ENCODE measurements around the gene GIPC2. TPM values are rescaled to one million over a fixed set of nuclear protein-coding genes. Genes with fewer than 3 reads are reported as not detected.

GIPC2 gene
- total and polyA plus RNA-seq, 9 of the 15 experiments (the other 6 are each of a cell fraction or from before 2014, with no cell fraction given): 0.01 to 0.05 (median 0.04) TPM; not detected in 3

DNA sequence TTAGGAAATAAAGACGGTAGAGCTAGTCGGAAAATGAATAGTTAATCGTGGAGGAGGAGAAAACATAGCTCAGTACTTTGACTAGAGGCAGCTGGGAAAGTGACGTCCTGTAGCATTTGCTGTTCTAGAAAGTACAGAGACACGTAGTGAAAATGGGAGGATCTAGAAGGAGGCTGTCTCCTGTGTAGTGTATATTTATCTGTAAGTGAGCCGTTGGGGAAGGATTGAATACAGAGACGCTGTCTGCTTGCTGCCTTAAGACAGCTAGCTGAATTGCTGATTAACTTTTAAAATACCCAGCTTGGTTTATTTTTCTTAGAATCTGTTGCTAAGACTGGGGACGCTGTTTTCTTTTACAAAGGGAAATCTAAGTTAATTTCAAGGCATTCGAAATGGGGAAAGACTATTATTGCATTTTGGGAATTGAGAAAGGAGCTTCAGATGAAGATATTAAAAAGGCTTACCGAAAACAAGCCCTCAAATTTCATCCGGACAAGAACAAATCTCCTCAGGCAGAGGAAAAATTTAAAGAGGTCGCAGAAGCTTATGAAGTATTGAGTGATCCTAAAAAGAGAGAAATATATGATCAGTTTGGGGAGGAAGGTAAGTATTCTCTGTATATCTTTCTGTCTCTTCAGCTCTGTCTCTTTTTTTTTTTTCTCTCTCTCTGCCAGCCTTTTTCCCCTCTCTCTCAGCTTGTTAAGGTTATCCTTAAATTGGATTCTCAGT, 40.9 kb upstream of the GIPC2 start, which contains the start of gene DNAJB4 (continued):
- TF ChIP-seq DLX4 (CRISPR knock-in tag; IDR thresholded peaks at IDR 0.05) (no peak), NR3C1 (CRISPR knock-in tag; IDR thresholded peaks at IDR 0.05) (no peak)

- peaks cover 77% of the 10 kb centered on the region for H3K79me2 ChIP-seq (ENCODE audit: control insufficient read depth, insufficient read depth, low read length)
- no peak for FAIRE-seq
- ChIA-PET POLR2A (interaction anchor here (0.9 to 10.5 kb wide), 18 partner anchors 9 to 193 kb away, joined by 3 to 199 read pairs (median 15); partner anchors contain the start of gene FUBP1), CTCF (ENCODE audit: low intra/inter-chr PET ratio) (interaction anchor here (0.6 to 0.9 kb wide), 2 partner anchors 14 to 25 kb away, joined by 3 read pairs; no protein-coding TSS in a partner anchor)
- H2AFZ ChIP-seq (ENCODE audit: low read depth, low read length): no peak overlapping the region
- no peak for DNase-seq (ENCODE audit: extremely low read depth in 1 of 4, low spot score in 3 of 4)
- H3K4me1 ChIP-seq (replicated peaks in 1 of 2; ENCODE audit: control insufficient read depth in 2 of 2, insufficient read depth in 2 of 2, low read length in 2 of 2): peaks cover 0 to 7% of the 10 kb centered on the region in 2 experiments; a peak in 3 of 5 replicates
- BruUV-seq (replicated peaks): no TSS peak
- peak overlapping the region; percentile 79; the same call in 1 of the 2 replicates for H3K4me2 ChIP-seq (ENCODE audit: insufficient read depth, low read length)
- WGBS (ENCODE audit: insufficient coverage, low coverage, missing lambda C conversion rate): 0% methylated on average over 1 of the region's 1 CpG
- no peaks in the 10 kb centered on the region for H3K9me1 ChIP-seq (ENCODE audit: control insufficient read depth, insufficient read depth, low read length)
- peak overlapping the region; percentile 49 for H3K4me3 ChIP-seq
- intact Hi-C loops (cut with micrococcal nuclease) (loop anchor here (2.0 to 5.0 kb wide), 3 partner anchors 109 to 325 kb away; partner anchors contain the start of gene USP33), in situ Hi-C loops (cut with MboI) (loop anchor here (10.0 kb wide), 1 partner anchor 109 kb away; no protein-coding TSS in a partner anchor)
- peak overlapping the region; percentile 96 for H3K27ac ChIP-seq (ENCODE audit: extremely low read depth, low read depth, low read length)
- H3K9ac ChIP-seq (ENCODE audit: insufficient read depth in 1 of 2, low read depth in 2 of 2, low read length in 2 of 2): peak overlapping the region in 1 of 2 experiments; percentile 88; a peak in 3 of 4 replicates
- no peak for ATAC-seq
- TF ChIP-seq TBP (optimal IDR thresholded peaks at IDR 0.05; ENCODE audit: low read depth, low read length) (no peak), ZNF140 (CRISPR knock-in tag; IDR thresholded peaks at IDR 0.05) (no peak), CBFB (CRISPR knock-in tag; IDR thresholded peaks at IDR 0.05) (no peak), RBFOX2 (IDR thresholded peaks at IDR 0.05; ENCODE audit: low read depth, low read length) (peak; percentile 56), TRIM24 (IDR thresholded peaks at IDR 0.05) (no peak)
- no peaks in the 10 kb centered on the region for H3K9me3 ChIP-seq (replicated peaks; ENCODE audit: control insufficient read depth, insufficient read depth, low read depth, low read length)
- H3K27me3 ChIP-seq (ENCODE audit: control insufficient read depth in 2 of 2, insufficient read depth in 2 of 2, low read length in 2 of 2): no peaks in the 10 kb centered on the region
- peaks cover 3% of the 10 kb centered on the region; the same call in 1 of the 2 replicates for H4K20me1 ChIP-seq (replicated peaks; ENCODE audit: control insufficient read depth, insufficient read depth, low read length)
- no peaks in the 10 kb centered on the region for H3K36me3 ChIP-seq (ENCODE audit: control insufficient read depth, insufficient read depth, low read length)
Measured at GRCh38 chr1:78005448-78005722, 40.4 kb upstream of the GIPC2 start.

Measured in K562 (cell line).